HepG2 (cell line): ENCODE results near the gene STEAP1B. TPM values are rescaled to one million over a fixed set of nuclear protein-coding genes. Genes with fewer than 3 reads are reported as not detected.
A peak's percentile ranks its signal among the peaks of the same experiment; 100 is the strongest.
"Not testable (repeated sequence)": the region's sequence is repeated elsewhere in the genome, so short reads cannot be mapped to it uniquely, and the experiment has no call there.

ENCODE experiments used
- ATAC-seq: fragments of 200-7000 bp; cut with Tn5 transposase; 3 replicates; pipeline ENCODE4 v1.9.1; 2020; ENCODE audit warnings: mild to moderate bottlenecking, moderate library complexity
- BruUV-seq: library from RNA; stranded (reverse); fragments of 400-500 nt; replicated peaks from 2 replicates; lab custom pipeline; 2021; lab: Mats Ljungman, UMichigan
- CTCF ChIA-PET: fragments of 300-600 bp; formaldehyde crosslinking; extraction: SDS; loops from one replicate; lab custom pipeline; 2021; ENCODE audit warnings: low total read pairs, inconsistent platforms, low intra/inter-chr PET ratio; lab: Yijun Ruan, JAX
- POLR2A ChIA-PET: fragments of 350-600 bp; sonication (Branson Sonifier 250); formaldehyde crosslinking; loops from one replicate; lab custom pipeline; 2020; ENCODE audit warnings: antibody characterized with exemption, inconsistent platforms; lab: Yijun Ruan, JAX
- DNase-seq: peaks from one replicate; pipeline ENCODE4 v3.0.0-alpha.2; 2015; ENCODE audit warnings: low spot score
- FAIRE-seq: peaks from 3 replicates; lab custom pipeline; 2011; peaks lifted over from hg19 to GRCh38; lab: Jason Lieb, UNC
- H2AFZ ChIP-seq: one replicate; pipeline ENCODE4 v1.6.1; 2011; ENCODE audit warnings: low read length, inconsistent platforms
- H3K27ac ChIP-seq: fragments of 300-600 bp; 3 replicates; pipeline ENCODE4 v1.8.0; 2011; ENCODE audit warnings: mixed run types, mild to moderate bottlenecking, mixed read lengths, low read length, inconsistent platforms; ENCODE audit not compliant: insufficient read depth; ENCODE audit errors: extremely low read length
- H3K27me3 ChIP-seq, 2 experiments: fragments of 200-600 bp in 1 of 2; 2 replicates in 1 of 2; 3 replicates in 1 of 2; pipeline versions ENCODE4 v1.6.0 to v1.8.0; 2011; ENCODE audit warnings: low read length in 2 of 2, mild to moderate bottlenecking in 2 of 2, moderate library complexity in 2 of 2, inconsistent platforms in 1 of 2; ENCODE audit not compliant: insufficient read depth in 2 of 2, control insufficient read depth in 1 of 2
- H3K36me3 ChIP-seq, 2 experiments: fragments of 200-600 bp in 1 of 2; replicated peaks in 1 of 2; 2 replicates in 1 of 2; 3 replicates in 1 of 2; pipeline versions ENCODE4 v1.5.1 to v1.8.0; 2011; ENCODE audit warnings: low read length in 2 of 2, inconsistent platforms in 1 of 2; ENCODE audit not compliant: insufficient read depth in 2 of 2, control insufficient read depth in 1 of 2
- H3K4me1 ChIP-seq: 2 replicates; pipeline ENCODE4 v1.5.1; 2012; ENCODE audit warnings: low read length, inconsistent platforms; ENCODE audit not compliant: insufficient read depth
- H3K4me2 ChIP-seq: 2 replicates; pipeline ENCODE4 v1.6.0; 2011; ENCODE audit warnings: low read depth, low read length, inconsistent platforms
- H3K4me3 ChIP-seq, 3 experiments: fragments of 200-600 bp in 1 of 3; sonication (generic), shearing (Covaris generic) in 1 of 3; replicated peaks in 1 of 3; 2 replicates each; pipeline ENCODE4 v1.5.1; 2011 to 2016; ENCODE audit warnings: low read length in 3 of 3, inconsistent platforms in 2 of 3, low read depth in 2 of 3, mild to moderate bottlenecking in 2 of 3, control low read depth in 1 of 3, mixed read lengths in 1 of 3; ENCODE audit not compliant: insufficient read depth in 1 of 3
- H3K79me2 ChIP-seq: one replicate; pipeline ENCODE4 v1.6.1; 2011; ENCODE audit warnings: low read length, inconsistent platforms; ENCODE audit not compliant: insufficient read depth
- H3K9ac ChIP-seq: 2 replicates; pipeline ENCODE4 v1.6.0; 2011; ENCODE audit warnings: mild to moderate bottlenecking, low read depth, low read length, inconsistent platforms; ENCODE audit not compliant: insufficient read depth
- H3K9me3 ChIP-seq: 2 replicates; pipeline ENCODE4 v1.5.1; 2012; ENCODE audit warnings: mild to moderate bottlenecking, low read length
- H4K20me1 ChIP-seq: 2 replicates; pipeline ENCODE4 v1.6.0; 2011; ENCODE audit warnings: inconsistent platforms, mild to moderate bottlenecking, low read length, moderate library complexity; ENCODE audit not compliant: insufficient read depth
- MAFF ChIP-seq: IDR thresholded peaks from 2 replicates; pipeline ENCODE4 v1.6.1; 2011; ENCODE audit warnings: low read depth, low read length, improper control_type of control experiment
- MAFK ChIP-seq, 2 experiments: IDR thresholded peaks in 1 of 2; conservative IDR thresholded peaks in 1 of 2; 2 replicates each; pipeline ENCODE4 v1.6.1; 2011; ENCODE audit warnings: improper control_type of control experiment in 2 of 2, low read length in 2 of 2
- WGBS: methylation state at CpG from one replicate; pipeline ENCODE4 v1.1.6; 2017; ENCODE audit warnings: low lambda C conversion rate; 5-methylcytosine and 5-hydroxymethylcytosine counted together
- in situ Hi-C: cut with HindIII; loops from 2 replicates; pipeline ENCODE4 v1.10.0; 2017; ENCODE audit warnings: low pct_unique_long_range_greater_than_20kb; ENCODE audit not compliant: extremely low pct_ligation_motif_present
- intact Hi-C: fragments of 100-400 bp; cut with micrococcal nuclease; formaldehyde crosslinking; loops from one replicate; pipeline ENCODE4 v1.10.0; 2022; ENCODE audit not compliant: unreplicated experiment
- polyA plus RNA-seq, 8 experiments: library from polyadenylated mRNA; depleted of rRNA in 3 of 8; stranded (reverse) in 7 of 8; unstranded in 1 of 8; fragments of >200 nt; fragmentation: Illumina TruSeq in 4 of 8; extraction: Trizol in 4 of 8; gene quantifications; 2 replicates each; pipeline versions ENCODE4 v1.2.1 to v1.2.3, GENCODE V29; 2011 to 2016; ENCODE audit warnings: low read depth in 4 of 8, missing spikeins in 1 of 8, mixed read lengths in 1 of 8; ENCODE audit not compliant: insufficient read depth in 1 of 8
- total RNA-seq, 5 experiments: library from RNA; depleted of rRNA; stranded (reverse); fragments of >200 nt; fragmentation: Illumina TruSeq; extraction: Trizol; gene quantifications; 2 replicates each; pipeline ENCODE4 v1.2.3, GENCODE V29; 2016; ENCODE audit warnings: low read depth in 1 of 5

STEAP1B gene
- total and polyA plus RNA-seq, 2 of the 13 experiments (the other 11 are each of a cell fraction or from before 2014, with no cell fraction given): not detected

DNA sequence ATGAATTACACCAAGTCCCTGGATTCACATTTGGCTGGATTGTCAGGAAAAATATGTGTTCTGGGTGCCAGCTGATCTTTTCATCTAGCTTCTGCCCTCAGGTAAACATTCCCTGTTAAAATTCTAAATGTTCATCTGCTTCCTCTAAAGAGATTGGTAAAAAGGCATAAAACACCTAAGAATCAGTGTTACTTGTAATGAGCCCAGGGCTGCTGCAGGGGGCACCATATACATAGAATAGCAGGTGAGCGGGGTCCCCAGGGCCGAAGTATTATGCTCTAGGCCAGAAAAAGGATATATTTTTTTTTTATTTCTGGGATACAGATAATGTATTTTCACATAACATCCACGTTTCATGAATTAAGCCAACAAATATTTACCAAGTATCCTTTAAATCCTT is 4.5 kb upstream of the STEAP1B start:
- POLR2A ChIA-PET, H3K27me3 ChIP-seq, H3K9me3 ChIP-seq, H3K4me3 ChIP-seq, BruUV-seq, H3K36me3 ChIP-seq, H3K9ac ChIP-seq, H2AFZ ChIP-seq, H4K20me1 ChIP-seq, in situ Hi-C loops, H3K4me2 ChIP-seq, H3K4me1 ChIP-seq, H3K27ac ChIP-seq, CTCF ChIA-PET, H3K79me2 ChIP-seq, intact Hi-C loops, DNase-seq, FAIRE-seq: not testable (repeated sequence)
- ATAC-seq: 0 out of 3 replicates have a peak, but pooled peaks have one; percentile 27
- 4% methylated on average over 3 of the region's 3 CpGs for WGBS

DNA sequence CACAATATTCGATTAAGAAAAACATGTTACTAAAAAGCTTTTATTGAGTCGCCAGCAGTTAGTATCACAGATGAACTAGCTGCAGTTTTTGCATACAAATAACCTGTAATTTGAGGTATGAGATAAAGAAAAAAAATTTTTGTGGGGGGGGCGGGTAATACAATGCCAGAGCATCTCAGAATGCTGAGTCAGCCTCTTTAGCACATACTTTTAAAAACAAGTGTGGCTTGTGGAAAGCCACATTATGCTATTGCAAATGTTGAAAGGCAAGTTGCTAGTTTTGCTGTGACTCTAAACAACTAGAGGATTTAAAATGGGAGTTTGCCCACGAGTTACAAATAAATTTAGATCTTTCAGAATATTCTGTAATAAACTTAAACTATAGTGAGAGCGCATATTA is 2.1 kb upstream of the STEAP1B start:
- in situ Hi-C loops: not testable (repeated sequence)
- WGBS: 34% methylated on average over 5 of the region's 5 CpGs

More for the DNA sequence above, 2.1 kb upstream of the STEAP1B start:
- POLR2A ChIA-PET, H3K4me2 ChIP-seq, H3K9me3 ChIP-seq, H3K36me3 ChIP-seq, BruUV-seq, H4K20me1 ChIP-seq, H3K9ac ChIP-seq, intact Hi-C loops, H2AFZ ChIP-seq, H3K79me2 ChIP-seq, H3K27me3 ChIP-seq, H3K27ac ChIP-seq, ATAC-seq, FAIRE-seq, DNase-seq, H3K4me3 ChIP-seq, H3K4me1 ChIP-seq: not testable (repeated sequence)
- TF ChIP-seq MAFF: peak; percentile 71
- TF ChIP-seq MAFK (conservative IDR thresholded peaks at IDR 0.05 in 1 of 2, IDR thresholded peaks at IDR 0.05 in 1 of 2; ENCODE audit: low read length in 2 of 2): peak in 1 of 2 experiments; percentile 79; a peak in 3 of 4 replicates
- CTCF ChIA-PET: interaction anchor here (1.9 kb wide), 1 partner anchor 399 kb away, joined by 5 read pairs; no protein-coding TSS in a partner anchor
